Effector memory CD8-positive, alpha-beta T cell (primary cell): ENCODE results near the gene SV2C.

ENCODE experiments used
- ATAC-seq: fragments of 150-1000 bp; cut with Tn5 transposase; replicated peaks from 2 replicates; pipeline ENCODE4 v1.10.0; 2021; ENCODE audit warnings: mild to moderate bottlenecking, moderate library complexity
- DNase-seq, 3 experiments: peaks; one replicate each; pipeline ENCODE4 v3.0.0; 2021
- H3K27ac Mint-ChIP-seq, 2 donors: one replicate each; pipeline ENCODE4 v1.8.0; 2022; ENCODE audit warnings: mild to moderate bottlenecking in 2 of 2, mixed read lengths in 2 of 2, moderate library complexity in 2 of 2
- H3K27me3 Mint-ChIP-seq, 2 donors: one replicate each; pipeline ENCODE4 v1.8.0; 2022; ENCODE audit warnings: mixed read lengths in 2 of 2
- H3K36me3 Mint-ChIP-seq: one replicate; pipeline ENCODE4 v1.8.0; 2022; ENCODE audit warnings: mild to moderate bottlenecking, moderate library complexity, mixed read lengths; ENCODE audit not compliant: insufficient read depth
- H3K4me1 Mint-ChIP-seq, 2 donors: one replicate each; pipeline ENCODE4 v1.8.0; 2022; ENCODE audit warnings: low read depth in 2 of 2, mixed read lengths in 2 of 2
- H3K4me3 Mint-ChIP-seq, 2 donors: one replicate each; pipeline ENCODE4 v1.8.0; 2022; ENCODE audit warnings: mild to moderate bottlenecking in 2 of 2, mixed read lengths in 2 of 2, moderate library complexity in 2 of 2
- H3K9me3 Mint-ChIP-seq, 2 donors: one replicate each; pipeline ENCODE4 v1.8.0; 2022; ENCODE audit warnings: mixed read lengths in 2 of 2

The SV2C gene

DNA sequence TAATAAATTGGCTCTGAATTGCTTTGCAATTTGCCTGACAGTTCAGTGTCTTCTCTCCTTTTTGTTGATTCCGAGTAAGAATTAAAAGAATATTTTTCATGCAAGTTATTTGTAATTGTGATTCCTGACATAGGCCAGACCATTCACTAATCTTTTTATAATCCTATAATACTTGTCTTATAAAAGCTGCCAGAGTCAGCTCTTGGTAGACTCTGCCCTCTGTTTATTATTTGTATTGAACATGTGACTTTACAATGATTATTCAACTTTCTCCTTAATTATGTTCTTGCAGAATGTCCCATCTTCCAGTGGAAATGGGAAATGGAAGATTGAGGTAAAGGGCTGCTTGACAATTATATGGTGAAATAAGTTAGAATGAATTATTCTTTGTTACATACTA, 121.0 kb downstream of the SV2C start:
- Mint-ChIP-seq H3K27me3 (no peaks in the 10 kb centered on the region), H3K27ac (no peak overlapping the region), H3K4me1 (peaks cover 3 to 4% of the 10 kb centered on the region in 2 donors), H3K36me3 (no peaks in the 10 kb centered on the region), H3K4me3 (no peak overlapping the region), H3K9me3 (no peaks in the 10 kb centered on the region)
- ATAC-seq: no peak
- DNase-seq: no peak

DNA sequence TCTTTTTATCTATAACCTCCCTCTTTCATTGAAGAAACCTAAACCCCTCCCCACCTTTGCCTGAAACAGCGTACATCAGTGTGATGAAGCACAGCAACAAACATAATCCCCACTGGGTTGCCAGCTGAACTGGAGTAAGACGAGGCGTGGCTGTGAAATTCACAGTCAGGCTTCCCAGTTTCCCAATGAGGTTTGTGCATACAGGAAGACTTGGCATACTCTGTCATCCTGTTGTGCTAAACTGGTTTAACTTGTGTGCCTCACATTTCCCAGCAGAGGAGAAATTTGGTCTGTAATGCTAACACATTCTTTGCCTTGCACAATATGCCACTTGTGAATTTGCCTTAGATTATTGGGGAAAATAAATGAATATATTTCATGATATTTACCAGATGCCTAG, 121.5 kb downstream of the SV2C start:
- no peaks in the 10 kb centered on the region for H3K36me3 Mint-ChIP-seq
- no peaks in the 10 kb centered on the region for H3K4me1 Mint-ChIP-seq
- no peak overlapping the region for H3K27ac Mint-ChIP-seq
- H3K9me3 Mint-ChIP-seq: no peaks in the 10 kb centered on the region
- no peak overlapping the region for H3K4me3 Mint-ChIP-seq
- DNase-seq (no peak), ATAC-seq (no peak)
- no peaks in the 10 kb centered on the region for H3K27me3 Mint-ChIP-seq

DNA sequence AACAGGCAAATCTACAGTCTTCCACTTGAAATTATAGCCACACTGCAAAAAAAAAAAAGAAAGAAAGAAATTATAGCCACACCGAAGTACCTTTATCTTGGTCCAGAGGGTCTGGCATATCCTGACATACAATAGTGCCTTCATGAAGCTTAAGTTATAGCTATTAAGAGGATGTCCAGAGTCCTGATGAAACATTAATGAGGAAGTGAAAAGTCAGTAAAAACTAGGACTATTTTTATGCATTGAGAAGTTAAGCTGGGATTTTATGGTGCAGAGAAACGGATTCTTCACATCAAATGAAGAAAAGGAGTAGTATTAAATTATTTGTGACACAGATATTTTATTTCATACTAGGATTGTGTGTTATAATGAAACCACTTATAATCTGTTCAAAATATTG, 123.9 kb downstream of the SV2C start:
- ATAC-seq: no peak
- Mint-ChIP-seq H3K36me3 (no peaks in the 10 kb centered on the region), H3K4me3 (no peak overlapping the region), H3K27me3 (no peaks in the 10 kb centered on the region), H3K27ac (no peak overlapping the region), H3K4me1 (no peaks in the 10 kb centered on the region), H3K9me3 (peaks cover 0 to 5% of the 10 kb centered on the region in 2 donors)
- no peak for DNase-seq

DNA sequence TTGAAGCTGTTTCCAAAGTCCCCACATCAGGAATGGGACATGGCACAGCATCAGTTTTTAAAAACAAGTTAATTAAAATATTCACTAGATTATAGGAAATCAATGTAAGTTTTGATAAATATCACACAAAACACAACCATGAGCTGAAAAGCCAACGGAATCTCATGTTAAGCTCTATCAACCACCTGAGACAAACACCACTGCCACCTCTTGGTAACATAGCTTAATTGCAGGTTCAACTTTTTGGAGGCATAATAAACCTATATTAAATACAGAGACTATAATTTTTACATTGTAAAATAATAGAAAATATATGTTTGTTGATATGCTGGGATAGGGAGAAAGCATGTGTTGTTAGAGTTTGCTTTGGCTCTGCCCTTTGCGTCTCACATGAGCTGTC, 126.1 kb downstream of the SV2C start:
- no peaks in the 10 kb centered on the region for H3K4me1 Mint-ChIP-seq
- H3K27ac Mint-ChIP-seq: no peak overlapping the region
- H3K36me3 Mint-ChIP-seq: no peaks in the 10 kb centered on the region
- DNase-seq (no peak), ATAC-seq (no peak)
- no peaks in the 10 kb centered on the region for H3K27me3 Mint-ChIP-seq
- peaks cover 0 to 5% of the 10 kb centered on the region in 2 donors for H3K9me3 Mint-ChIP-seq
- H3K4me3 Mint-ChIP-seq: no peak overlapping the region

DNA sequence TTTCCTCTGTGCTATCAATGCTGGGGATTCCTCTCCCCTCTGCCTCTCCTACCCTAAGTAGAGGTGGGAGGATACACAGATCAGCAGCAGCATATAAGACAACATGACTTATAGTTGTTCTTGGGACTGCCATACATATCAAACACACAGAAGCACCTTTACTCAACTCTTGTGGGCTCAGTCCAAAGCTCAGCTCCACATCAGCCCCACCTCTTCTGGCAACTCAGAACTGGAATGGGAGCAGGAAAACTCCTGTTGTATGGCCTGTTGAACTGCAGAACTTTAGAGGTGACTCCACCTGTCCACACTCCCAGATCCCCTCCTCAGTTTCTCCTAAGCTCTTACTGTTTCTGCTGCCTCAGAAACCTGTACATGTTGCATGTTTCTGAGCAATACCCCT, 127.8 kb downstream of the SV2C start:
- peaks cover 0 to 5% of the 10 kb centered on the region in 2 donors for H3K9me3 Mint-ChIP-seq
- DNase-seq: no peak

DNA sequence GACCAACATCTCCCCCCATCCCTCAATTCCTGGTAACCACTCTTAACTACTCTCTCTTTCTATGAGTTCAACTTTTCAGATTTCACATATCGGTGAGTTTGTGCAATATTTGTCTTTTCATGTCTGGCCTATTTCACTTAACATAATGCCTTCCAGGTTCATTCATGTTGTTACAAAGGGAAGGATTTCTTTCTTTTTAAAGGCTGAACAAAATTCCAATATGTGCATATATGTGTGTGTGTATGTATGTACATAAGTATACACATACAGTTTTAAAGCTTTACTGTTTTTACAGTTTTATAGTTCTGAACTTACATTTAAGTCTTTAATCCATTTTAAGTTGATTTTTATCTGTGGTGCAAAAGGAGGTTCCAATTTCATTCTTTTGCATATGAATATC, 130.7 kb downstream of the SV2C start:
- ATAC-seq: no peak
- H3K36me3 Mint-ChIP-seq: no peaks in the 10 kb centered on the region
- H3K9me3 Mint-ChIP-seq: peaks cover 0 to 5% of the 10 kb centered on the region in 2 donors
- H3K4me1 Mint-ChIP-seq: no peaks in the 10 kb centered on the region
- no peak overlapping the region for H3K27ac Mint-ChIP-seq
- H3K4me3 Mint-ChIP-seq: no peak overlapping the region
- H3K27me3 Mint-ChIP-seq: no peaks in the 10 kb centered on the region
- DNase-seq: no peak

More for the DNA sequence above, 127.8 kb downstream of the SV2C start:
- ATAC-seq: no peak
- Mint-ChIP-seq H3K27ac (no peak overlapping the region), H3K27me3 (no peaks in the 10 kb centered on the region), H3K4me3 (no peak overlapping the region), H3K4me1 (no peaks in the 10 kb centered on the region), H3K36me3 (no peaks in the 10 kb centered on the region)

DNA sequence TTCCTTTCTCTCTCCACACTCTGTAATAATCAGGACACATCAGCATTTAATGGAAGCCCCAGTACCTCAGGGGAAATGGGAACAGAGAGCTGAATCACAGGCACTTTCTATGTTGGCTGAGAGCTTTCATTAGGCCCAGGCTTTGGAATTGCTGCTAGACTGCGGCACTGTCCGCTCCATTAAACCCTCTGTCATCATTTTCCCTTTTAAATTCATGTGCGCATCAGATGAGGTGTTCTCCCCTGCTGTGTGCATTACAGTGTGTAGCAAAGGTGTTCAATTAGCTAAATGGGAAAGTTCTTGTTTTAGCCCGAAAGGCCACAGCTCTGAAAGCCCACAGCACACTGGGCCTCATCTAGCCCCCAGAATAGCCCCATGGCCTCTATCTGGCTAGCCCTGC, 133.6 kb downstream of the SV2C start:
- Mint-ChIP-seq H3K4me1 (no peaks in the 10 kb centered on the region), H3K4me3 (no peak overlapping the region), H3K36me3 (no peaks in the 10 kb centered on the region), H3K27ac (no peak overlapping the region), H3K27me3 (no peaks in the 10 kb centered on the region), H3K9me3 (no peaks in the 10 kb centered on the region)
- DNase-seq (no peak), ATAC-seq (no peak)

DNA sequence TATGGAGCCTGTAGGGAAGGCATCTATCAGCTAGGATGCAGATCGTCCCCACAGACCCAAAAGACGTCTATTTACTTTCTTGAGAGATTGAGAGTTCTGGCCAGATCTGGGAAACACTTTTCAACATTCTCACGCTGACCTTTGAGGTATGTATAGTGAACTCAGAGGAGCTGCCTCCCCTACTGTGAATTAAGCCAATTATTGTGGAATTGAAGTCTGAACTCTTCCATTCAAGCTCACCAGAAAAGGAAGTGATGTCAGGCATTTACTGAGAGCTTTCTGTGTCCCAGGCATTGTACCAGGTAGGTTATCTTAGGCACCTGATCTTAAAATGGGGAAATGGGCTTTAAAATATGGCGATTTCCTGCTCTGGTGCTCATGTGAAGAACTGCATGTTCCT, 136.5 kb downstream of the SV2C start:
- no peak overlapping the region for H3K4me3 Mint-ChIP-seq

DNA sequence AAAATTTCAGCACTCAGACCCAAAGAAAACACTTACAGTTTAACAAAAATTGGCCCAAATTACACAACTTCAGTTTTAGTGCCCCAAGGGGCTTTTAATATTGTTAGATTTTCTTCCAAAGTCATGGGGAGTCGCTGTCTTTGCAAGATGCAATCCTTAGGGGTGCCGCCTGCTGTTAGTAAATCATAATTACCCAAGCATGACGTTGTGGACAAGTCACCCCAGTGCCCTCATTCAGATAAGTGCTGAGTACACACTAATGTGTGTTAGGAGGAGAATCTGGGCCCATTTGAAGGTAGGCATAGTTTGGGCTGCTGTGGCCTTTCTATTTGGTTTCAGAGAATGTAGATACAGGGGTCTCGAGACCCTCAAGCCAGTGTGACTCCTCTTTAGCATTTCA, 138.1 kb downstream of the SV2C start:
- ATAC-seq: no peak
- Mint-ChIP-seq H3K9me3 (no peaks in the 10 kb centered on the region), H3K4me1 (no peaks in the 10 kb centered on the region), H3K27ac (no peak overlapping the region), H3K27me3 (no peaks in the 10 kb centered on the region), H3K4me3 (no peak overlapping the region), H3K36me3 (no peaks in the 10 kb centered on the region)
- DNase-seq: no peak

More for the DNA sequence above, 136.5 kb downstream of the SV2C start:
- Mint-ChIP-seq H3K27ac (no peak overlapping the region), H3K36me3 (no peaks in the 10 kb centered on the region), H3K27me3 (no peaks in the 10 kb centered on the region), H3K9me3 (no peaks in the 10 kb centered on the region), H3K4me1 (no peaks in the 10 kb centered on the region)
- DNase-seq (no peak), ATAC-seq (no peak)

DNA sequence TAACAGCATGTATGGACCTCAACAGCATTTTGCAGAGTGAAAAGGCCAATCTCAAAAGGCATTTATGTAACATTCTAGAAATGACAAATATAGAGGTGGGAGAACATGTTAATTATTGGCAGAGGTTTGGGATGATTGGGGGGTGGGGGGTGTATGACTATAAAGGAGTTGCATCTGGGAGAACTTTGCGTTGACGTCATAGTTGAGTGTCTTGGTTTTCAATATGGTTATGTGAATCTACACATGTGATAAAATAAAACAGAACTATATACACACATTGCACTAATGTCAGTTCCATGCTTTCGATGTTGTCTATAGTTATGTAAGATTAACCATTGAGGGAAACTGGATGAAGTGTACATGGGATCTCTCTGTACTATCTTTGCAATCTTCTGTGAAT, 139.1 kb downstream of the SV2C start:
- Mint-ChIP-seq H3K9me3 (no peaks in the 10 kb centered on the region), H3K36me3 (no peaks in the 10 kb centered on the region), H3K27me3 (no peaks in the 10 kb centered on the region), H3K4me3 (no peak overlapping the region), H3K4me1 (no peaks in the 10 kb centered on the region), H3K27ac (no peak overlapping the region)
- DNase-seq (no peak), ATAC-seq (no peak)

DNA sequence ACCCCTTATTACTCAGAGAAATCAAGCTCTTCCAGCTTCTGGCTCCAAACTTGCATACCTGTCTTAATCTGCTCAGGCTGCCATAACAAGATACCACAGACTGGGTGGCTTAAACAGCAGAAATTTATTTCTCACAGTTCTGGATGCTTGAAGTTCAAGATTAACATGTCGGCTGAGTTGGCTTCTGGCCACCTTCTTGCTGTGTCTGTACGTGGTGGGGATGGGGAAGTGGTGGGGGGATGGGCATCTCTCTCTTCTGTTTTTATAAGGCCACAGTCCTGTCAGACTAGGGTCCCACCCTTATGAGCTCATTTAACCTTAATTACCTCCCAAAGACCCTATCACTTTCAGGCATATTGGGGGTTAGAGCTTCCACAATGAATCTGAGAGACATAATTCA, 140.5 kb downstream of the SV2C start:
- no peaks in the 10 kb centered on the region for H3K4me1 Mint-ChIP-seq
- H3K27ac Mint-ChIP-seq: no peak overlapping the region
- H3K27me3 Mint-ChIP-seq: no peaks in the 10 kb centered on the region
- H3K36me3 Mint-ChIP-seq: no peaks in the 10 kb centered on the region
- H3K4me3 Mint-ChIP-seq: no peak overlapping the region
- no peaks in the 10 kb centered on the region for H3K9me3 Mint-ChIP-seq
- no peak for ATAC-seq
- no peak for DNase-seq

DNA sequence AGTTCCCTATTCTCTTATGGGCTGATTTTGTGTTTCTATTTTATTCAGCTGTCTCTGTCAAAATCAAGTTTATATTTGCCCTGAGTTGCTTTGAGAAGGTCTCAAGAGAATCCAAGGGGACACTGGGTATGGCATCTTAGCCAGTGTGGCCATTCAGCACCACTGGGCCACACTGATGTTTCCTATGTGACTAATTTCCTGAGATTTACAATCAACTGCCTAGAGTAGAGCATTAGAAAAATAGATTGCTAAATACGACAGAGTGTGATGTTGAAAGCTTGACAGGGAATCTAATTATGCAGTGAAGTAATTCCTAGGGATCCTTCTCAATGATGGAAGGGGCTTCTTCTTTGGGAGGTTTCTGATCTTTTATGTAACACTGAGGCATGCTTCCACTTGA, 141.7 kb downstream of the SV2C start:
- no peak overlapping the region for H3K27ac Mint-ChIP-seq
- H3K9me3 Mint-ChIP-seq: no peaks in the 10 kb centered on the region
- DNase-seq (no peak), ATAC-seq (no peak)
- H3K4me1 Mint-ChIP-seq: no peaks in the 10 kb centered on the region
- H3K4me3 Mint-ChIP-seq: no peak overlapping the region
- peaks cover 0 to 9% of the 10 kb centered on the region in 2 donors for H3K27me3 Mint-ChIP-seq
- no peaks in the 10 kb centered on the region for H3K36me3 Mint-ChIP-seq

DNA sequence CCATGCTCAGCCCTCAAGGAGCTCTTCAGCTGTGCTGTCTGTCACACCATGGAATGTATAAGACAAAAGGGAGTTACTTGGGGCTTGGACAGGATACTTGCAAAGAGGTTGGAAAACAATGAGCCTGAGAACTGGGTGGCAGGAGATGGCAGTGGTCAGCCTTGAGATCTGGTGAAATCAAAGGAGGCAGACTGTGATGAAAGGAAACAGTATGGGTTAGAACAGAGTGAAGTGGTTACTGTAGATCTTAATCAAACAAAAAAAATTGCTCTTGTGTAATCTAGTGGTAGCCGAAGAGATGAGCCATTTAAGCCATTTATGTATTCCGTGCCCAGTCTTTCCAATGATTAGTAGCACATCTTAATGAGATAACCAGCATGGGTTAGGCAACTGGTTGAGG, 142.2 kb downstream of the SV2C start:
- no peaks in the 10 kb centered on the region for H3K4me1 Mint-ChIP-seq
- H3K36me3 Mint-ChIP-seq: no peaks in the 10 kb centered on the region
- no peak overlapping the region for H3K4me3 Mint-ChIP-seq
- no peaks in the 10 kb centered on the region for H3K9me3 Mint-ChIP-seq
- no peak for DNase-seq
- peaks cover 0 to 12% of the 10 kb centered on the region in 2 donors for H3K27me3 Mint-ChIP-seq
- no peak overlapping the region for H3K27ac Mint-ChIP-seq
- ATAC-seq: no peak

DNA sequence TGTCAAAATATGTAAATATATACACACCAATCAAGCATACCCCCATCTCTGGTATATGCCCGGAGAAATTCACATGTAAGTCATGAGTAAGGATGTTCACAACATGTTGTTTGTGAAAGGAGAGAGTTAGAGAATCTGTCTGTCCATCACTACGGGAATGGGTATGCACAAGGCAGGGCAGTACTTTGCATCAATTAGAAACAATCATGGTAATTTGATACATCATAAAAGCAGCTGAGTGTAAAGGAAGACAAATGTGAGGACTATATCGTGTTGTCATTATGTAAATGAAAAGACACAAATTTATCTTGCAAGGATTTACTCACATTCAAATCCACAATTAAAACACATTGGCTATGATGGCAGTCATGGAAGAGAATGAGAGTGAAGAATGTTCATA, 146.7 kb downstream of the SV2C start:
- ATAC-seq (no peak), DNase-seq (no peak)
- H3K9me3 Mint-ChIP-seq: no peaks in the 10 kb centered on the region
- H3K36me3 Mint-ChIP-seq: no peaks in the 10 kb centered on the region
- no peak overlapping the region for H3K4me3 Mint-ChIP-seq
- peaks cover 0 to 12% of the 10 kb centered on the region in 2 donors for H3K27me3 Mint-ChIP-seq
- no peaks in the 10 kb centered on the region for H3K4me1 Mint-ChIP-seq
- no peak overlapping the region for H3K27ac Mint-ChIP-seq

DNA sequence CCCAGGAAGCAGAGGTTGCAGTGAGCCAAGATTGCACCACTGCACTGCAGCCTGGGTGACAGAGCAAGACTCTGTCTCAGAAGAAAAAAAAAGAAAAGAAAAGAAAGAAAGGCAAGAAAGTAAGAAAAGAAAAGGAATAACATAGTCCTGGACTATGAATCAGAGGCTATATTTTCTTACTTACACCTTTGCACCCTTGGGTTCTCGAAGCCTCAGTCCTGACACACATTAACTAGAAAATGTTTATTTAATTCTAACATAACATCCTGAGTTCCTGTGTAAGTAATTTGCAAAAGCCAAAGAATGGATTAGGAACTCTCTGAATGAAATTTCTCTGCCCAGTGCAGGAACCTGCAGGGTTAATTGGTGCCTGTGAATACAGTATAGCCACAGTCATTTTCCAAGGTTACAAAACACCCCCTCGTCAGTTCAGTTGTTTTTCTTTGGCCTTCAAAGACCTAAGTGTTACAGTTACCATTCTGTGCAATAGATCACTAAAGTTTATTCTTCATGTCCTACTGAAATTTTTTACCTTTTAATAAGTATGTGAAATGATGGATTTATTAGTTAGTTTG, 147.6 kb downstream of the SV2C start:
- H3K4me1 Mint-ChIP-seq: no peaks in the 10 kb centered on the region
- H3K27ac Mint-ChIP-seq: no peak overlapping the region
- H3K4me3 Mint-ChIP-seq: no peak overlapping the region
- no peaks in the 10 kb centered on the region for H3K36me3 Mint-ChIP-seq
- ATAC-seq: no peak
- no peak for DNase-seq
- H3K27me3 Mint-ChIP-seq: peaks cover 0 to 12% of the 10 kb centered on the region in 2 donors
- no peaks in the 10 kb centered on the region for H3K9me3 Mint-ChIP-seq
